Keratinocyte (primary cell): ENCODE data around the gene KRTAP12-4. TPM values are rescaled to one million over a fixed set of nuclear protein-coding genes. Genes with fewer than 3 reads are reported as not detected.
"Not testable (repeated sequence)": the region's sequence is repeated elsewhere in the genome, so short reads cannot be mapped to it uniquely, and the experiment has no call there.

ENCODE experiments used
- DNase-seq: peaks from one replicate; pipeline ENCODE4 v3.0.0-alpha.2; 2011; ENCODE audit warnings: low read depth, missing footprints, low spot score
- FAIRE-seq: peaks from 2 replicates; lab custom pipeline; 2011; peaks lifted over from hg19 to GRCh38; lab: Jason Lieb, UNC
- H2AFZ ChIP-seq: 2 replicates; pipeline ENCODE4 v1.6.0; 2012; ENCODE audit warnings: low read length, control low read depth, inconsistent platforms; ENCODE audit not compliant: control insufficient read depth
- H3K27ac ChIP-seq: 2 replicates; pipeline ENCODE4 v1.5.1; 2011; ENCODE audit warnings: low read length; ENCODE audit not compliant: control insufficient read depth, insufficient read depth
- H3K27me3 ChIP-seq: 3 replicates; pipeline ENCODE4 v1.6.0; 2011; ENCODE audit warnings: low read length; ENCODE audit not compliant: control insufficient read depth, insufficient read depth; ENCODE audit errors: extremely low read depth
- H3K36me3 ChIP-seq, 2 experiments: 2 replicates in 1 of 2; 3 replicates in 1 of 2; pipeline ENCODE4 v1.5.1; 2011; ENCODE audit warnings: low read length in 2 of 2, mild to moderate bottlenecking in 1 of 2; ENCODE audit not compliant: control insufficient read depth in 2 of 2, insufficient read depth in 2 of 2; ENCODE audit errors: extremely low read depth in 1 of 2
- H3K4me1 ChIP-seq: 3 replicates; pipeline ENCODE4 v1.5.1; 2011; ENCODE audit warnings: low read length; ENCODE audit not compliant: control insufficient read depth, insufficient read depth; ENCODE audit errors: extremely low read depth
- H3K4me2 ChIP-seq: 3 replicates; pipeline ENCODE4 v1.6.0; 2011; ENCODE audit warnings: low read depth, low read length; ENCODE audit not compliant: control insufficient read depth, insufficient read depth; ENCODE audit errors: extremely low read depth
- H3K4me3 ChIP-seq, 3 experiments: fragments of 200-600 bp in 1 of 3; sonication (generic) in 1 of 3; 2 replicates in 2 of 3; 3 replicates in 1 of 3; pipeline ENCODE4 v1.5.1; 2011 to 2016; ENCODE audit warnings: low read length in 3 of 3, mild to moderate bottlenecking in 3 of 3, control low read depth in 2 of 3, inconsistent platforms in 1 of 3, low read depth in 1 of 3, mixed read lengths in 1 of 3, mixed run types in 1 of 3, moderate library complexity in 1 of 3; ENCODE audit not compliant: control insufficient read depth in 2 of 3, insufficient read depth in 2 of 3; ENCODE audit errors: extremely low read depth in 1 of 3
- H3K79me2 ChIP-seq: 2 replicates; pipeline ENCODE4 v1.6.0; 2012; ENCODE audit warnings: low read length; ENCODE audit not compliant: control insufficient read depth, insufficient read depth
- H3K9ac ChIP-seq: 3 replicates; pipeline ENCODE4 v1.6.0; 2011; ENCODE audit warnings: low read length; ENCODE audit not compliant: control insufficient read depth, insufficient read depth; ENCODE audit errors: extremely low read depth
- H3K9me1 ChIP-seq: 3 replicates; pipeline ENCODE4 v1.6.0; 2011; ENCODE audit warnings: low read length; ENCODE audit not compliant: control insufficient read depth, insufficient read depth; ENCODE audit errors: extremely low read depth
- H3K9me3 ChIP-seq: 2 replicates; pipeline ENCODE4 v1.5.1; 2012; ENCODE audit warnings: low read depth, low read length; ENCODE audit not compliant: control insufficient read depth
- H4K20me1 ChIP-seq: 3 replicates; pipeline ENCODE4 v1.6.0; 2011; ENCODE audit warnings: low read length; ENCODE audit not compliant: control insufficient read depth, insufficient read depth; ENCODE audit errors: extremely low read depth
- EZH2 ChIP-seq: IDR thresholded peaks from one replicate; pipeline ENCODE4 v1.6.1; 2012; ENCODE audit warnings: inconsistent platforms, mild to moderate bottlenecking, low read length, moderate library complexity
- dilution Hi-C: fragments of 300-500 bp; cut with MboI; formaldehyde crosslinking; loops from one replicate; pipeline ENCODE4 v1.7.0; 2020; ENCODE audit warnings: low sequenced_read_pairs; ENCODE audit not compliant: extremely low pct_ligation_motif_present
- polyA plus RNA-seq, 5 experiments: library from polyadenylated mRNA; depleted of rRNA in 3 of 5; stranded (reverse) in 3 of 5; stranded (forward) in 1 of 5; unstranded in 1 of 5; fragments of >200 nt; gene quantifications; 1 replicate in 1 of 5; 2 replicates in 3 of 5; 3 replicates in 1 of 5; pipeline versions ENCODE4 v1.2.1 to v1.2.3, GENCODE V29; 2011 to 2012; ENCODE audit warnings: missing spikeins in 2 of 5, low read depth in 1 of 5, low replicate concordance in 1 of 5
- TF ChIP-seq, protein P1 (sequence below), 3 experiments: IDR thresholded peaks in 1 of 3; conservative IDR thresholded peaks in 1 of 3; optimal IDR thresholded peaks in 1 of 3; 2 replicates in 2 of 3; 3 replicates in 1 of 3; pipeline versions ENCODE3 to v1.5.1; 2011; ENCODE audit warnings: low read length in 3 of 3, mild to moderate bottlenecking in 3 of 3, moderate library complexity in 2 of 3, control low read depth in 1 of 3, inconsistent platforms in 1 of 3; ENCODE audit not compliant: insufficient read depth in 2 of 3; ENCODE audit errors: extremely low read depth in 1 of 3

Gene KRTAP12-4
- polyA plus RNA-seq, 1 donor (not counting 4 experiments of a cell fraction or from before 2014, with no cell fraction given), result not detected

DNA sequence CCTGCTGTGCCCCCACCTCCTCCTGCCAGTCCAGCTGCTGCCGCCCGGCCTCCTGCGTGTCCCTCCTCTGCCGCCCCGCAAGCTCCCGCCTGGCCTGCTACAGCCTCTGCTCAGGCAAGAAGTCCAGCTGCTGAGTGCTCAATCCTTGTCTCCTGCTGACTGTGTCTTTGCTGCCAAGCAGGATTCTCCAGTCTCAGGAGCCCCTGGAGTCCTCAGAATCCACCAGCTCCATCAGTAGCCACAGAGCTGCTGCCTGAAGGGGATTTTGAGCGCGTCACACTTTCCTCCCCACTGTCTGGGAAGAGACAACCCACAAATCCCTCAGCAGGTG lies 7.3 kb downstream of the KRTAP12-4 start:
- dilution Hi-C loops, result no loop called here
- Histone ChIP-seq H3K27me3 (no peaks in the 10 kb centered on the region), H3K4me2 (no peak overlapping the region), H3K4me1 (no peaks in the 10 kb centered on the region), H4K20me1 (no peaks in the 10 kb centered on the region), H3K9me3 (peaks cover 1% of the 10 kb centered on the region), H3K9ac (no peak overlapping the region), H3K9me1 (no peaks in the 10 kb centered on the region), H3K27ac (no peak overlapping the region), H2AFZ (no peak overlapping the region), H3K79me2 (no peaks in the 10 kb centered on the region), H3K4me3 (no peak overlapping the region), H3K36me3 (no peaks in the 10 kb centered on the region)
- TF ChIP-seq, protein P1, sequence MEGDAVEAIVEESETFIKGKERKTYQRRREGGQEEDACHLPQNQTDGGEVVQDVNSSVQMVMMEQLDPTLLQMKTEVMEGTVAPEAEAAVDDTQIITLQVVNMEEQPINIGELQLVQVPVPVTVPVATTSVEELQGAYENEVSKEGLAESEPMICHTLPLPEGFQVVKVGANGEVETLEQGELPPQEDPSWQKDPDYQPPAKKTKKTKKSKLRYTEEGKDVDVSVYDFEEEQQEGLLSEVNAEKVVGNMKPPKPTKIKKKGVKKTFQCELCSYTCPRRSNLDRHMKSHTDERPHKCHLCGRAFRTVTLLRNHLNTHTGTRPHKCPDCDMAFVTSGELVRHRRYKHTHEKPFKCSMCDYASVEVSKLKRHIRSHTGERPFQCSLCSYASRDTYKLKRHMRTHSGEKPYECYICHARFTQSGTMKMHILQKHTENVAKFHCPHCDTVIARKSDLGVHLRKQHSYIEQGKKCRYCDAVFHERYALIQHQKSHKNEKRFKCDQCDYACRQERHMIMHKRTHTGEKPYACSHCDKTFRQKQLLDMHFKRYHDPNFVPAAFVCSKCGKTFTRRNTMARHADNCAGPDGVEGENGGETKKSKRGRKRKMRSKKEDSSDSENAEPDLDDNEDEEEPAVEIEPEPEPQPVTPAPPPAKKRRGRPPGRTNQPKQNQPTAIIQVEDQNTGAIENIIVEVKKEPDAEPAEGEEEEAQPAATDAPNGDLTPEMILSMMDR (optimal IDR thresholded peaks at IDR 0.05 in 1 of 3, IDR thresholded peaks at IDR 0.05 in 1 of 3, conservative IDR thresholded peaks at IDR 0.05 in 1 of 3; ENCODE audit: extremely low read depth in 1 of 3, insufficient read depth in 2 of 3, low read length in 3 of 3), result no peak
- TF ChIP-seq EZH2, result no peak
- DNase-seq, result no peak
- FAIRE-seq, result no peak

DNA sequence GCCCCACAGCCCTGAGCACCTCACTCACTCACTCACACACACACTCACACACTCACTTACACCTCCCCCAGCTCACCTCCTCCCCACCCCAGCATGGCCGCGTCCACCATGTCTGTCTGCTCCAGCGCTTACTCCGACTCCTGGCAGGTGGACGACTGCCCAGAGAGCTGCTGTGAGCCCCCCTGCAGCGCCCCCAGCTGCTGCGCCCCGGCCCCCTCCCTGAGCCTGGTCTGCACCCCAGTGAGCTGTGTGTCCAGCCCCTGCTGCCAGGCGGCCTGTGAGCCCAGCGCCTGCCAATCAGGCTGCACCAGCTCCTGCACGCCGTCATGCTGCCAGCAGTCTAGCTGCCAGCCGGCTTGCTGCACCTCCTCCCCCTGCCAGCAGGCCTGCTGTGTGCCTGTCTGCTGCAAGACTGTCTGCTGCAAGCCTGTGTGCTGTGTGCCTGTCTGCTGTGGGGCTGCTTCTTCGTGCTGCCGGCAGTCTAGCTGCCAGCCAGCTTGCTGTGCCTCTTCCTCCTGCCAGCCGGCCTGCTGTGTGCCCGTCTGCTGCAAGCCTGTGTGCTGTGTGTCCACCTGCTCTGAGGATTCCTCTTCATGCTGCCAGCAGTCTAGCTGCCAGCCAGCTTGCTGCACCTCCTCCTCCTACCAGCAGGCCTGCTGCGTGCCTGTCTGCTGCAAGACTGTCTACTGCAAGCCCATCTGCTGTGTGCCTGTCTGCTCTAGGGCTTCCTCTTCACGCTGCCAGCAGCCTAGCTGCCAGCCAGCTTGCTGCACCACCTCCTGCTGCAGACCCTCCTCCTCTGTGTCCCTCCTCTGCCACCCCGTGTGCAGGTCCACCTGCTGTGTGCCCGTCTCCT lies 7.9 kb downstream of the KRTAP12-4 start, which contains the start of gene KRTAP10-11:
Gene KRTAP10-11 (plus strand): TSS at position 49 of the 856 bp plus-strand sequence. CDS start 45 bp downstream, at position 94.
- H3K79me2 ChIP-seq, H3K4me1 ChIP-seq, dilution Hi-C loops, H3K9ac ChIP-seq, H3K27ac ChIP-seq, FAIRE-seq, H4K20me1 ChIP-seq, H3K4me3 ChIP-seq, H3K27me3 ChIP-seq, H3K36me3 ChIP-seq, H3K9me3 ChIP-seq, H3K9me1 ChIP-seq, DNase-seq, H2AFZ ChIP-seq, H3K4me2 ChIP-seq: not testable (repeated sequence)
